ENCODE results near the gene ADGRD1.

- TF ChIP-seq CTCF (IDR thresholded peaks at IDR 0.05; ENCODE audit: control extremely low read depth in 1 of 3, insufficient read depth in 1 of 3, low read depth in 1 of 3, low read length in 3 of 3) (no peak), USF2 (IDR thresholded peaks at IDR 0.05; ENCODE audit: low read length) (no peak)
Observed at GRCh38 chr12:131100031-131100674, 146.4 kb downstream of the ADGRD1 start.

Measured in H1 (cell line).